HG02840 (cell line): ENCODE data around the gene PACS1.
"Not testable (repeated sequence)": the region's sequence is repeated elsewhere in the genome, so short reads cannot be mapped to it uniquely, and the experiment has no call there.

ENCODE experiments used
- ATAC-seq: cut with Tn5 transposase; IDR thresholded peaks from one replicate; pipeline ENCODE4 v1.9.1; 2021; ENCODE audit warnings: mild to moderate bottlenecking, moderate library complexity, moderate number of reproducible peaks; ENCODE audit not compliant: unreplicated experiment, low FRiP score

The PACS1 gene

DNA sequence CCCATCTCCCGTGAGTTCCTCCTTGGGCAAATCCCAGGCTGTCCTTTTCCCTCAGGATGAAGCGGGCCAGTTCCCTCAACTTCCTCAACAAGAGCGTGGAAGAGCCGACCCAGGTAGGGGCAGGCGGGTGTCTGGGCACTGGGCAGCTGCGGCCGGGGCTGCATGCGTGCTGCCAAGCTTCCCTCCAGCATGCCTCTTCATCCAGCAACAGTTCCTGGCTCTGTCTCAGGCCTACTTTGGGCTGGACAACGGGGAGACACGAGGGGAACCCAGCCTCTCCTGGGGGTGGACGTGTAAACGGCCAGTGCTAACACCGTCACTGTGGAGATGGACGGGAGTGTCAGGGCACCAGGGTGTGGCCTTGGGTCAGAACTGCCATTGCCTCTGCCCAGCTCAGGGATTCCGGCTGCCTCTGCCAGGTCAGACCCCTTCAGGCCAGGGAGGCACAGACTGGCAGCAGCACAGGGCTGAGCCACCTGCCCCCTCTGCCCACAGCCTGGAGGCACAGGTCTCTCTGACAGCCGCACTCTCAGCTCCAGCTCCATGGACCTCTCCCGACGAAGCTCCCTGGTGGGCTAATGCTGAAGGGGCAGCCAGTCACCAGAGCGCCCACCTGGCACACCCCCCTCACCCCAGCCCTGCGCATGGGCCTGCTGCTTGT, 196.4 kb downstream of the PACS1 start:
- no peak for ATAC-seq

DNA sequence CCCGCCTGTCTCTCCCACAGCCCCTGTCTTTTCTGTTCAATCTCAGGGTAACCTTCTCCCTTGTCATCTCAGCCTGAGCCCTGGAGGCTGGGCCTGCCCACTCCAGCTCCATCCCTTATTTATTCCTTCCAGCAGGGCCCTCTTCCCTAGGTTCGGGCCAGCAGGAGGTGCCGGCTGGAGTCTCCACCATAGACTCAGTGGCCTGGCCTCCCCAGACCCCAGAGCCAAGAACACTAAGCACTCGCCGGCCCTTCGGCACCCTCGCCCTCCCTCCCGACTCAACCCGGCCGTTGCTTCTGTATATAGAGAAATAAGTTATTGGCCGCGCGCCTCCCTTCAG, 196.9 kb downstream of the PACS1 start:
- ATAC-seq = no peak

GRCh38 chr11:66267379-66268243, 197.5 kb downstream of the PACS1 start:
- peak; percentile 35 for ATAC-seq

GRCh38 chr11:66268244-66268951, 198.3 kb downstream of the PACS1 start, which contains the start of gene RAB1B:
TSS of gene RAB1B (plus strand) at chr11:66268639. CDS start at chr11:66268680, 41 bp downstream.
- peak; percentile 85 for ATAC-seq

GRCh38 chr11:66268952-66269905, 199.2 kb downstream of the PACS1 start:
- no peak for ATAC-seq

GRCh38 chr11:66271816-66272215, 201.7 kb downstream of the PACS1 start:
- ATAC-seq = no peak

DNA sequence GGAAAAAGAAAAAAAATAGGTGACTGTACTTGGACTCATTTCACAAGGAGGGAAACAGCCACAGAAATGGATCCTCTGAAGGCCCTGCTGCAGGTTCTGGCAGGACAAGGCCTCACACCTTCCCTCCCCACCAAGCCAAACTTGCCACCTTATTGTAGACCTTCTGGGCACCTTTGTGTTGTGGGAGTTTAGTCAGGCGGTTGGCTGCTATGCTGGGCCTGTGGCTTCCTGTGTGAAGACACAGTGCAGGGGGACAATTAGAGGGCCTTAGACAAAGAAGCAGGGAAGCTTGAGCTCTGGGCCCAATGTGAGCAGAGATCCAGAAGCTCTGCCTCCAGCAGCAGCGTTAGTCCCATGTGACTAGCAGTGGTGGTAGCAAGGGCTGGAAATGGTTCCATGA, 202.5 kb downstream of the PACS1 start:
- no peak for ATAC-seq

DNA sequence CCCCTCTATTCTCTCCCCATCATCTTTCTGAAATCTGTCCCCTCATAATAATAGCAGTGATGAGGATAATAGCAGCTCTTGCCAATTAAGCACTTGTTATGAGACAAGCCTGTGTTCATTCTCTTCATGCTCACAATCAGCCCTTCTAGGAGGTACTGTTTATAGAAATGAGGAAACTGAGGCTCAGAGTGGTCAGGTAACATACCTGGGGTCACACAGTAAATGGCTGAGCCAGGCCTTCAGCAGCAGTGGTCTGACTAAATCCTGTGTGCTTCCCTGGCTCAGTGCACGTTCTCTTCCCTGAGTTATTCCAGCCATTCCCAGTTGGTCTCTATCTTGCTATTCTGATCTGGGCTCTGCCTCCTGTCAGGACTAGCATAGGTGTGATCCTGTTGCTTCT, 204.1 kb downstream of the PACS1 start:
- no peak for ATAC-seq

DNA sequence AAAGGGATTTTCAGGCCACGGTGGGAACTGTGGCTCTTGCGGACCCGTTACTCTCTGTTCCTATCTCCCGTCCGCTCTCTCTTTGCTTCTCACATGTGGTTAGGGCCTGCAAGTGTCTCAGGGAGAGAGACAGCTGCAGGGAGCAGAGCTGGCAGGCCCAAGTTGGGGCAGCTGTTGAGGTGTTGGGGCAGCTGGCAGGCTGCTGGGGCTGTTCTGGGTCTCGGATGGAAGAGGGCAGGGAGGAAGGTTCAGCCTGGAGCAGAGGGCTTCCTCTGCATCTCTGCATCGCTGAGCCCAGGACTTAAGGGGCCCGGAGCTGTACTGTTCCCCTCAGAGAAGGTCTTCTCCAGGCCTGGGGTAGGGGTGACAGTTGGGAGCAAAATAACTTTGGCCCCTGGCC, 205.3 kb downstream of the PACS1 start:
- no peak for ATAC-seq

DNA sequence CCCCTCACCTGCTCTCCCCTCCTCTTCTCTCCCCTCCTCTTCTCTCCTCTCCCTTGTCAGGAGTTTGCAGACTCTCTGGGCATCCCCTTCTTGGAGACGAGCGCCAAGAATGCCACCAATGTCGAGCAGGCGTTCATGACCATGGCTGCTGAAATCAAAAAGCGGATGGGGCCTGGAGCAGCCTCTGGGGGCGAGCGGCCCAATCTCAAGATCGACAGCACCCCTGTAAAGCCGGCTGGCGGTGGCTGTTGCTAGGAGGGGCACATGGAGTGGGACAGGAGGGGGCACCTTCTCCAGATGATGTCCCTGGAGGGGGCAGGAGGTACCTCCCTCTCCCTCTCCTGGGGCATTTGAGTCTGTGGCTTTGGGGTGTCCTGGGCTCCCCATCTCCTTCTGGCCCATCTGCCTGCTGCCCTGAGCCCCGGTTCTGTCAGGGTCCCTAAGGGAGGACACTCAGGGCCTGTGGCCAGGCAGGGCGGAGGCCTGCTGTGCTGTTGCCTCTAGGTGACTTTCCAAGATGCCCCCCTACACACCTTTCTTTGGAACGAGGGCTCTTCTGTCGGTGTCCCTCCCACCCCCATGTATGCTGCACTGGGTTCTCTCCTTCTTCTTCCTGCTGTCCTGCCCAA, 206.0 kb downstream of the PACS1 start:
- no peak for ATAC-seq

DNA sequence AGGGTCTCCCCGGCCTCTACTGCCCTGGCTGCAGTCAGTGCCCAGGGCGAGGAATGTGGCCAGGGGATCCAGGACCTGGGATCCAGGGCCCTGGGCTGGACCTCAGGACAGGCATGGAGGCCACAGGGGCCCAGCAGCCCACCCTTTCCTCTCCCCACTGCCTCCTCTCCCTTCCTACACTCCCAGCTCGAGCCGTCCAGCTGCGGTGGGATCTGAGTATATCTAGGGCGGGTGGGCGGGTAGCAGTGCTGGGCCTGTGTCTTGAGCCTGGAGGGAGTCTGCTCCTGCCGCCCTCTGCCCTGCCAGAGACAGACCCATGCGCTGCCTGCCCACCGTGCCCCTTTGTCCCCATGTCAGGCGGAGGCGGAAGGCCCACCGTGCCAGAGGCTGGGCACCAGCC, 206.5 kb downstream of the PACS1 start:
- ATAC-seq = not testable (repeated sequence)

GRCh38 chr11:66277064-66277463, 207.0 kb downstream of the PACS1 start:
- not testable (repeated sequence) for ATAC-seq

GRCh38 chr11:66277471-66278362, 207.6 kb downstream of the PACS1 start, which contains the start of gene CNIH2:
TSS of gene CNIH2 (plus strand) at chr11:66278175. CDS start at chr11:66278457, 282 bp downstream.
- ATAC-seq = no peak

GRCh38 chr11:66278363-66279091, 208.5 kb downstream of the PACS1 start:
- ATAC-seq = no peak

GRCh38 chr11:66279092-66279734, 209.1 kb downstream of the PACS1 start:
- no peak for ATAC-seq

- no peak for ATAC-seq
Measured at GRCh38 chr11:66280428-66280827, 210.4 kb downstream of the PACS1 start.

DNA sequence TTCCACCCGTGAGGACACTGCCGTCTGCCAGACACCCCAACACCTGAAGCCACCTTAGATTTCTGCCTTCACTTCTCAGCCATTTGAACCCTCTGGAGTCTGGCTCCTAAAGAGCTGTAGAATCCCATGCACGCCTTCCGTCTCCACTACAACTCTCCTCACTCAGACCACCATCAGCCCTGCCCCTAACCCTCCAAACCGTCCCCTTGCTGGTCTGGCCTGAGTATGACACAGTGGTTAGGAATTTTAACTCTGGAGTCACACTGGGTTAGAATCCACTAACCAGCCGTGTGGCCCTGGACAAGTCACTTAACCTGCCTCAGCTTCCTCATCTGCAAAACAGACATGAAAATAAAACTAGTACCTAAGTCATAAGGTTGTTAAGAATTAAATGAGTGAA, 210.9 kb downstream of the PACS1 start:
- ATAC-seq = no peak
